Measurements from ENCODE around the gene SLC6A19. TPM values are rescaled to one million over a fixed set of nuclear protein-coding genes. Genes with fewer than 3 reads are reported as not detected.

SLC6A19 gene
- total and polyA plus RNA-seq, 4 donors: 0.17 to 4.9 (median 0.91) TPM

- H3K27ac ChIP-seq (ENCODE audit: low read depth in 1 of 2, low read length in 2 of 2): no peak overlapping the region
Measured at GRCh38 chr5:1239505-1240251, 38.3 kb downstream of the SLC6A19 start.

More at GRCh38 chr5:1239505-1240251, 38.3 kb downstream of the SLC6A19 start:
- Histone ChIP-seq H3K9ac (ENCODE audit: low read depth in 1 of 2, low read length in 2 of 2) (no peak overlapping the region), H3K36me3 (ENCODE audit: control insufficient read depth in 4 of 4, insufficient read depth in 3 of 4, low read depth in 1 of 4, low read length in 3 of 4) (no peaks in the 10 kb centered on the region), H3K27me3 (ENCODE audit: control insufficient read depth in 4 of 4, insufficient read depth in 4 of 4, low read length in 3 of 4) (no peaks in the 10 kb centered on the region), H3K9me3 (ENCODE audit: control insufficient read depth in 4 of 4, low read length in 3 of 4) (peaks cover 0 to 6% (median 3%) of the 10 kb centered on the region in 4 donors), H3K4me3 (ENCODE audit: low read depth in 1 of 3, low read length in 3 of 3) (no peak overlapping the region), H3K4me1 (ENCODE audit: control insufficient read depth in 4 of 4, insufficient read depth in 4 of 4, low read length in 3 of 4) (no peaks in the 10 kb centered on the region)
- WGBS: 71% methylated on average over 22 of the region's 22 CpGs
- TF ChIP-seq ATF3 (IDR thresholded peaks at IDR 0.05): no peak
- no peak for TF ChIP-seq RXRA (IDR thresholded peaks at IDR 0.05)
- TF ChIP-seq CTCF (IDR thresholded peaks at IDR 0.05; ENCODE audit: low read depth, low read length, missing input control): no peak
- TF ChIP-seq MAX (IDR thresholded peaks at IDR 0.05): no peak
- no peak for TF ChIP-seq GABPA (IDR thresholded peaks at IDR 0.05 in 1 of 2, conservative IDR thresholded peaks at IDR 0.05 in 1 of 2)
- TF ChIP-seq REST (IDR thresholded peaks at IDR 0.05): no peak
- no peak for DNase-seq (ENCODE audit: low spot score)
